Mucosa of descending colon (tissue), 3 donors: ENCODE measurements around the gene SURF4. TPM values are rescaled to one million over a fixed set of nuclear protein-coding genes. Genes with fewer than 3 reads are reported as not detected.

Source experiments
- ATAC-seq: fragments of 200-7000 bp; cut with Tn5 transposase; one replicate; pipeline ENCODE4 v1.9.1; 2020; ENCODE audit warnings: mild to moderate bottlenecking, moderate library complexity
- DNase-seq, 3 donors: peaks; one replicate each; pipeline ENCODE4 v3.0.0-alpha.2; 2020
- H3K36me3 ChIP-seq: fragments of 200-600 bp; one replicate; pipeline ENCODE4 v1.8.0; 2021; ENCODE audit warnings: low read depth, mild to moderate bottlenecking
- H3K4me1 ChIP-seq: fragments of 200-600 bp; one replicate; pipeline ENCODE4 v1.8.0; 2021; ENCODE audit warnings: low read depth, mild to moderate bottlenecking
- H3K4me3 ChIP-seq: fragments of 200-600 bp; one replicate; pipeline ENCODE4 v1.8.0; 2021; ENCODE audit warnings: mild to moderate bottlenecking
- H3K9me3 ChIP-seq: fragments of 200-600 bp; one replicate; pipeline ENCODE4 v1.8.0; 2021; ENCODE audit warnings: mild to moderate bottlenecking
- intact Hi-C, 2 donors: fragments of 100-400 bp; cut with DNase I in 1 of 2; cut with micrococcal nuclease in 1 of 2; formaldehyde crosslinking; loops; one replicate each; pipeline versions ENCODE4 v1.11.0 to v1.11.1; 2022; cut with DNase I, micrococcal nuclease
- total RNA-seq, 3 donors: library from RNA; stranded (reverse); fragmentation: NEBNext Ultra II Directional in 2 of 3; extraction: Animal tissue kit (Norgen Biotek cat#: 25700) in 2 of 3; gene quantifications; one replicate each; pipeline versions ENCODE4 v1.2.1 to v1.2.4, GENCODE V29; 2021 to 2023
- TF ChIP-seq, protein P1 (sequence below): fragments of 200-600 bp; IDR thresholded peaks from one replicate; pipeline ENCODE4 v1.8.0; 2022; ENCODE audit warnings: antibody characterized with exemption, mild to moderate bottlenecking
- donor health status: DM: no; HTN: no; CAD: no; lungs with moderate emphysema.
- donor health status: DM: no; HTN: no; CAD: no.
- donor health status: DM: no; HTN: yes; CAD: no.

Gene SURF4
- total RNA-seq, 3 donors from 2014 or later: 117 to 165 (median 149) TPM

DNA sequence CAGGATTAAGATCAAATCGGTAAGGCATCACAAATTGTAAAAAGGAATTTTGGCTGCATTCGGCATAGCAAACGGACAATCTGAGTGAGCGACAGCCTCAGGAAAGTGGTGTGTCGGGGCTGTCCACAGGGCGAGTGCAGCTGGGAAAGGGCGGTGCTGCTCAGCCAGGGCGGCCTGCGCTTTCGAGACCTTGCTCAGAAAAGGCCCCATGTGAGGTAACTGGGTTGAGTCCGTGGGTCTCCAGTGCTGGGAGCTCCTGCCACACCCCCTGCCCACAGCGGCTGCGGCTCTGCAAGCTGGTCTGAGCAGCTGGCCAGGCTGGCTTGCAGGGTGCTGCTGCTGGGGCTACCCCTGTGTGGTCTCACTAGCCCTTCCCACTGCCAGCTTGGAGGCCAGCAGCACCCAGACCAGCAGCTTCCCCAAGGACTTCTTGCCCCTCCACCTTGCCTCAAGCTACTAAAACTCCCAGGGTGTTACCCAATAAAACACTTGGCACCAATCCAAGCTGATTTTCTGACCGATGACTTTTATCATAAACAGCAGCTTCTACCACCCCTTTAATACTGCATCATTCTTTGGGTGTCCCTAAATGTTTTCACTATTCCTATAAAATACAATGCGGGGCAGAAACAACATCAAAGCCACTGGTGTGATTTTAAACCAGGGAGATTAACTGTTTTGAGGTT, 13.4 kb downstream of the SURF4 start:
- no peak for ATAC-seq
- Histone ChIP-seq H3K36me3 (peaks cover 18% of the 10 kb centered on the region), H3K4me3 (no peak overlapping the region), H3K9me3 (no peaks in the 10 kb centered on the region), H3K4me1 (peaks cover 4% of the 10 kb centered on the region)
- peak in 1 of 3 donors; percentile 31 for DNase-seq
- intact Hi-C loops: no loop called here
- TF ChIP-seq, protein P1, sequence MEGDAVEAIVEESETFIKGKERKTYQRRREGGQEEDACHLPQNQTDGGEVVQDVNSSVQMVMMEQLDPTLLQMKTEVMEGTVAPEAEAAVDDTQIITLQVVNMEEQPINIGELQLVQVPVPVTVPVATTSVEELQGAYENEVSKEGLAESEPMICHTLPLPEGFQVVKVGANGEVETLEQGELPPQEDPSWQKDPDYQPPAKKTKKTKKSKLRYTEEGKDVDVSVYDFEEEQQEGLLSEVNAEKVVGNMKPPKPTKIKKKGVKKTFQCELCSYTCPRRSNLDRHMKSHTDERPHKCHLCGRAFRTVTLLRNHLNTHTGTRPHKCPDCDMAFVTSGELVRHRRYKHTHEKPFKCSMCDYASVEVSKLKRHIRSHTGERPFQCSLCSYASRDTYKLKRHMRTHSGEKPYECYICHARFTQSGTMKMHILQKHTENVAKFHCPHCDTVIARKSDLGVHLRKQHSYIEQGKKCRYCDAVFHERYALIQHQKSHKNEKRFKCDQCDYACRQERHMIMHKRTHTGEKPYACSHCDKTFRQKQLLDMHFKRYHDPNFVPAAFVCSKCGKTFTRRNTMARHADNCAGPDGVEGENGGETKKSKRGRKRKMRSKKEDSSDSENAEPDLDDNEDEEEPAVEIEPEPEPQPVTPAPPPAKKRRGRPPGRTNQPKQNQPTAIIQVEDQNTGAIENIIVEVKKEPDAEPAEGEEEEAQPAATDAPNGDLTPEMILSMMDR: no peak

DNA sequence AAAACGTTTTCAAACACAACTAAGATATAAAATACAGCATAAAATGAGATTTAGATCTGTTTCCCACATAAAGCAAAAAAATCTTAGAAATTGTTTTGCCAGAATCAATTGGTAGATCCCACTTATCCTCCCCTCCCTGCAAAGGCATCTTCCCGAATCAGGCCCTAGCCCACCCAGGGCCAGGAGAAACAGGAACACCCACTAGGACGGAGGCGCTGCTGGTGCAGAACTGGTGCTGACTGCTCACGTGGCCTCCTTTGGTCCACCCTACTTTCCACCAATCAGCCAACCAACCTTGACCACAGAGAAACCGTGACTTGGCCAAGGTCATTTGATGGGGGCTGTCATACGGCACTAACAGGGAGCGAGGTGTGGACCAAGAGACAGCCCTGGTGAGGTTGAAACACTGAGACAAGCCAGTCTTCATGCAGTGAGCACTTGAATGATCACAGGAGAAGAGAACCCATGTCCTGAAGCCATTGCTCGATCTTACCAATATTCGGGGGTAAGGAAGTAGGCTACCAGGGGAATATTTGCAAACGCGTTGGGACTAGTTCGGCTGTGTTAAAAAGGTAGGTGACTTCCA, 14.3 kb downstream of the SURF4 start:
- TF ChIP-seq, protein P1: no peak
- DNase-seq: peak in 2 of 3 donors; percentile 6 to 22
- intact Hi-C loops: no loop called here
- H3K36me3 ChIP-seq: peaks cover 18% of the 10 kb centered on the region
- H3K4me1 ChIP-seq: peaks cover 10% of the 10 kb centered on the region
- H3K9me3 ChIP-seq: no peaks in the 10 kb centered on the region
- no peak for ATAC-seq
- no peak overlapping the region for H3K4me3 ChIP-seq

DNA sequence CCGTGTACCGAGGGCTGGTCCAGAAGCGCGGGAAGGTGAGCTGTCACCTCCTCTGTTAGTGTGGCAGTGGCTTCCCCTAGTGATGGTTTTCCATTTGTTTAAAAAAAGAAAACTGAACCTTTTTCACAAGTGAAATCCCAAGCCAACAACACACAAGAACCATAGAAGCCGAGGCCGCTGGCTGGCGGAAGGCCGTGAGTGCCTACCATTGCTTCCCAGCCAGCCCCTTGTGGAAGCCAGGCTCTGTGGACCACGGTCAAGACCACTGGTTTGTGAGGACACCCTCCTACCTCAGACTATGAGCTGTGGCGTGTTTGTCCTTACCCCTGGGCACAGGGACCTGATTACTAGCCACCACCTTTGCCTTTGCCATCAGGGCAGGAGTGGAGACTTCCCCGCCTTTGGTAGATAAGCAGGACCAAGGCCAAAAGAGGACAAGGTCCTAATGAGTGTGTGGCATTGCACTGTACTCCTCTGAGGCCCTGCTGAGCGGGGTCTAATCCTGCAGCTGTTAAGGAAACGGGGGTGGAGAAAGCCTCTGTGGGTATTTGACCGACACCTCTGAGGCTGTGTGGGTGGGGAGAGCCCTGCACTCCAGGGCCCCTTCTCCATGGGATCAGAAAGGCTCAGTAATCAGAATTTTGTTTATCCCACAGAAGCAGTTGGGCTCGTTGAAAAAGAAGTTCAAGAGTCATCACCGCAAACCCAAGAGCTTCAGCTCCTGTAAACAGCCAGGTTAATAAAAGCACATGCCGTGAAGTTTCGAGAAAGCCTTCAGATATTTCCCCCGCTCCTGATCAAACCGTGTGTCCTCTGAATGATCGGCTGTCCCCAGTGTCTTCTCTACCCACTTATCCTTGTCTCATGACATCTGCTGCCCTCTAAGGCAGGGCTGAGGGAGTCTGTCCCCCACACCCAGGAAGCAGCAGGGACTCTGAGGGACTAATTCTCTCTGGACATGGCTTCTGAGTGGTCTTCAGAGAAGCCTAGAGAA, 15.2 kb downstream of the SURF4 start:
- DNase-seq: peak in 2 of 3 donors; percentile 18 to 21
- Histone ChIP-seq H3K9me3 (no peaks in the 10 kb centered on the region), H3K36me3 (peaks cover 18% of the 10 kb centered on the region), H3K4me1 (peaks cover 11% of the 10 kb centered on the region), H3K4me3 (no peak overlapping the region)
- intact Hi-C loops: no loop called here
- TF ChIP-seq, protein P1: no peak
- ATAC-seq: no peak

DNA sequence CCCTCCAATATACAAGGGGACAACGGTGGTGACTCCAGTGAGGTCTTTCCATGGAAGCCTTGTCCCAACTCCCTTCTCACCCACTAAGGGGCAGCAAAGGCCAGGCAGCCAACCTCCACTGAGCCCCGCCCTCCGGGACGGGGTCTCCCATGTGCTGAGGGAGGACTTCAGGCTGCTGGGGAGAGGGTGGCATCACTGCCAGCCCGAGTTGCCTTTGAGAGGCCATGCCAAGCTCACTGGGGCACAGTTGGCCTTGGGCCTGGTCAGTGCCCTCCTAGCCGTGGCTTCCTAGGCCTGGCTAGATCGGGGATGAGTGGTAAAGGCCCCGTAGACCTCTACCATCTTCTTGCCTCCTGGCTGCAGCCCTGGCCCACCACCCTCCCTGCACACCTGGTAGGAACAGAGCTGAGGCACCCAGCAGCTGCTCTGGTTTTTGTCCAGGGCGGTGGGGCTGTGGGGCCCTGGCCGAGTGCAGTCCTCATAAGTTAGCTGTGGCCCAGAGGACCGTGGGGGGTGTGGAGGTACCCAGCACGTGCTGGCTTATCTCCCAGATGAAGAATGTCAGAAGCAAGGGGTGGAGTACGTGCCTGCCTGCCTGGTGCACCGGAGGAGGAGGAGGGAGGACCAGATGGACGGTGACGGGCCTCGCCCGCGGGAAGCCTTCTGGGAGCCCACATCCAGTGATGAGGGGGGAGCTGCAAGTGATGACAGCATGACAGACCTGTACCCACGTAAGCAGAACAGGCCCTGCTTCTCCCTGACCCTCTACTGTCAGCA, 16.3 kb downstream of the SURF4 start:
- Histone ChIP-seq H3K4me1 (peaks cover 20% of the 10 kb centered on the region), H3K9me3 (no peaks in the 10 kb centered on the region), H3K4me3 (no peak overlapping the region), H3K36me3 (peaks cover 18% of the 10 kb centered on the region)
- TF ChIP-seq, protein P1: no peak
- intact Hi-C loops: no loop called here
- DNase-seq (peak in 2 of 3 donors; percentile 26 to 50), ATAC-seq (no peak)

DNA sequence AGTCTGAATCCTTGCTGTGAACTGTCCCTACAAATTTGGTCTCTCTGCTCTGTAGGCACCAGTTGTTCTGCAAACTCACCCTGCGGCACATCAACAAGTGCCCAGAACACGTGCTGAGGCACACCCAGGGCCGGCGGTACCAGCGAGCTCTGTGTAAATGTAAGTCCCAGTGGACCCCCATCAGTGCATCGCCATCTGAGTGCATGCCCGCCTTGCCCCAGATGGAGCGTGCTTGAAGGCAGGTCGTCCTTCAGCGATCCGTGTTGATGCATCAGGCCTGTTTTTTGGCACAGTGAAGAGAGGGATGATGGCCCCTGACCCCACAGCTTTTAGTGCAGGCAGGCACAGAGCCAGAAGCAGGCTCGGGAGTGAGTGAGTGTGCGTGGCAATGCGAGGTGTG, 18.2 kb downstream of the SURF4 start:
- intact Hi-C loops: no loop called here
- Histone ChIP-seq H3K4me1 (peaks cover 20% of the 10 kb centered on the region), H3K4me3 (no peak overlapping the region), H3K36me3 (peaks cover 6% of the 10 kb centered on the region), H3K9me3 (no peaks in the 10 kb centered on the region)
- no peak for ATAC-seq
- TF ChIP-seq, protein P1: no peak
- DNase-seq: peak in 1 of 3 donors; percentile 28
